22Rv1 (cell line): Measurements from ENCODE around the gene PITPNM3.

Experiments used
- H3K27ac ChIP-seq: fragments of 450-650 bp; 2 replicates; pipeline ENCODE4 v1.5.1; 2017
- CTCF ChIP-seq: fragments of 450-650 bp; IDR thresholded peaks from 2 replicates; pipeline ENCODE4 v1.5.1; 2017; ENCODE audit warnings: mild to moderate bottlenecking
- ZFX ChIP-seq: fragments of 450-650 bp; IDR thresholded peaks from 2 replicates; pipeline ENCODE4 v1.6.1; 2017; ENCODE audit warnings: antibody characterized with exemption, borderline replicate concordance

The PITPNM3 gene

GRCh38 chr17:6505425-6506142 is 50.8 kb downstream of the PITPNM3 start:
- TF ChIP-seq CTCF (no peak), ZFX (no peak)
- H3K27ac ChIP-seq = no peak overlapping the region

DNA sequence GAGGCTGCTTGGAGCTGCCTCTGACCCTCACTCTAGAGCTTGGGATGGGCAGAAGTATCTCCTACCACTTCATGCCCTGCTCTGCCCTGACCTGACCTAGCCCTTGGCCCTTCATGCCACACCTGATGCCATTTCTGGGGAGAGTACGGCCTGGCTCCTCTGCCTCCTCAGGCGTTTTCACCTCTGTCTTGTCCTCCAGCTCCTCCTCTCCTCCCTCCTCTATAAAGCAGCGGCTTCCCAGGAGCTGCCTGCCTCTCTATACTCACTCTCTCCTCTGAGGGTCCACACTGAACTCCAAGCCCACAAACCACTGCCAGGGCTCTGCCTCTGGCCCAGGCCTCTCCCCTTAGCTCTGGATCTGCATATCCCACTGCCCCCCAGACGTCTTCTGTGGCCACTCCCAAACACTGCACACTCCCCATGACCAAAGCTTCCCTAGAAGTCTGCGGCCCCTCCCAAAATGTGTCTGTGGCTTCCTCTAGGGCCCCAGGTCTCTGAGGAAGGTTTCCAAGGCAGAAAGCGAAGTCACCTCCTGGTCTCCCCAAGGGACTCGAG is 52.6 kb downstream of the PITPNM3 start:
- H3K27ac ChIP-seq = no peak overlapping the region
- TF ChIP-seq ZFX (no peak), CTCF (no peak)

GRCh38 chr17:6502871-6503509 is 53.4 kb downstream of the PITPNM3 start:
- TF ChIP-seq ZFX (no peak), CTCF (no peak)

GRCh38 chr17:6502142-6502541 is 54.2 kb downstream of the PITPNM3 start:
- no peak overlapping the region for H3K27ac ChIP-seq
- TF ChIP-seq ZFX (no peak), CTCF (no peak)

More at GRCh38 chr17:6502871-6503509, 53.4 kb downstream of the PITPNM3 start:
- H3K27ac ChIP-seq = no peak overlapping the region

GRCh38 chr17:6501359-6501758 is 55.0 kb downstream of the PITPNM3 start:
- no peak overlapping the region for H3K27ac ChIP-seq
- TF ChIP-seq ZFX (no peak), CTCF (no peak)

GRCh38 chr17:6498901-6499540 is 57.3 kb downstream of the PITPNM3 start:
- no peak overlapping the region for H3K27ac ChIP-seq
- no peak for TF ChIP-seq CTCF
- TF ChIP-seq ZFX = no peak
